Suprapubic skin (tissue), 4 donors: ENCODE results near the gene GARIN5B.

Experiments used
- EP300 ChIP-seq: sonication (generic); formaldehyde crosslinking; IDR thresholded peaks from one replicate; pipeline ENCODE4 v1.6.1; 2017; ENCODE audit warnings: antibody characterized with exemption
- POLR2A ChIP-seq, 2 donors: fragments of 450-650 bp; IDR thresholded peaks; one replicate each; pipeline ENCODE4 v1.6.1; 2017; ENCODE audit warnings: antibody characterized with exemption in 2 of 2, mild to moderate bottlenecking in 2 of 2, moderate library complexity in 2 of 2
- POLR2AphosphoS5 ChIP-seq, 3 donors: sonication (generic); formaldehyde crosslinking; IDR thresholded peaks; one replicate each; pipeline ENCODE4 v1.6.1; 2017; ENCODE audit warnings: antibody characterized with exemption in 3 of 3
- TF ChIP-seq, protein P1 (sequence below), 2 donors: fragments of 200-600 bp in 1 of 2; fragments of 450-650 bp in 1 of 2; sonication (generic) in 1 of 2; IDR thresholded peaks; one replicate each; pipeline ENCODE4 v1.5.1; 2016 to 2019; ENCODE audit warnings: antibody characterized with exemption in 2 of 2, mild to moderate bottlenecking in 1 of 2, moderate library complexity in 1 of 2

DNA sequence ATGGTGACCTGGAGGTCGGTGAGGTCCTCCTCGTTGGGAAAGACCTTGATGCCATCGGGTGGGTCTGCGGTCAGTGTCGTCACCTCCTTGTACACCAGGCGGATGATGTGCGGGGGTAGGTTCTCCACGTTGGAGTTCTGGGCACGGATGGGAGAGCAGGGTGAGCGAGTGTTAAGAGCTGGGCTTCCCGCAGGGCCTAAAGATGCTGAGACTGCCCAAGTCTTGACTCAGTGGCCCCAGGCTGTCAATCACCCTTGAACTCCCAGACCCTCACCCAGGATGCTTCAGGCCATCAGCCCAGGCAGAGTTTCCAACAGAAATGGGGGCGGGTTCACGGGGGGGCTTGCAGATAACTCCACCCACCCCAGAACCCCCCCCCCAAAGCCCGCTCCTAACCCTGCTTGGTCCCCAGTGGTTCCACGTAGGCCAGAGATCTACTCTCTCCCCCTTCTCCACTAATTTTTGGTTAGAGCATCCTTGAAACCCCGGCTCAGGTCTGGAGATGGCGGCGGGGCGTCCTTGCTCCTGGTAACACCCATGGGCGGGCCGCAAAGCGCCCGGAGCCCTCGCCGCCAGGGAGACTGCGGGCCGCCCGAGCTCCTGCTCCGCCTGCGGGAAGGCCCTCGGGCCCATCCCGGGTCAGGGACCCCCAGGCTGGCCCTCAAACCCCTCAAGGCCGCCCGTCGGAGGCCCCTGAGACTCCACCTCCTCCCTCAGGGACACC is 43.9 kb upstream of the GARIN5B start:
- TF ChIP-seq, protein P1, sequence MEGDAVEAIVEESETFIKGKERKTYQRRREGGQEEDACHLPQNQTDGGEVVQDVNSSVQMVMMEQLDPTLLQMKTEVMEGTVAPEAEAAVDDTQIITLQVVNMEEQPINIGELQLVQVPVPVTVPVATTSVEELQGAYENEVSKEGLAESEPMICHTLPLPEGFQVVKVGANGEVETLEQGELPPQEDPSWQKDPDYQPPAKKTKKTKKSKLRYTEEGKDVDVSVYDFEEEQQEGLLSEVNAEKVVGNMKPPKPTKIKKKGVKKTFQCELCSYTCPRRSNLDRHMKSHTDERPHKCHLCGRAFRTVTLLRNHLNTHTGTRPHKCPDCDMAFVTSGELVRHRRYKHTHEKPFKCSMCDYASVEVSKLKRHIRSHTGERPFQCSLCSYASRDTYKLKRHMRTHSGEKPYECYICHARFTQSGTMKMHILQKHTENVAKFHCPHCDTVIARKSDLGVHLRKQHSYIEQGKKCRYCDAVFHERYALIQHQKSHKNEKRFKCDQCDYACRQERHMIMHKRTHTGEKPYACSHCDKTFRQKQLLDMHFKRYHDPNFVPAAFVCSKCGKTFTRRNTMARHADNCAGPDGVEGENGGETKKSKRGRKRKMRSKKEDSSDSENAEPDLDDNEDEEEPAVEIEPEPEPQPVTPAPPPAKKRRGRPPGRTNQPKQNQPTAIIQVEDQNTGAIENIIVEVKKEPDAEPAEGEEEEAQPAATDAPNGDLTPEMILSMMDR (IDR thresholded peaks at IDR 0.05), result no peak
- TF ChIP-seq POLR2A (IDR thresholded peaks at IDR 0.05) (no peak), POLR2AphosphoS5 (IDR thresholded peaks at IDR 0.05) (no peak), EP300 (no peak)
